GM12878 (cell line): Measurements from ENCODE around the gene RPS6KA5. TPM values are rescaled to one million over a fixed set of nuclear protein-coding genes. Genes with fewer than 3 reads are reported as not detected.
"Not testable (repeated sequence)": the region's sequence is repeated elsewhere in the genome, so short reads cannot be mapped to it uniquely, and the experiment has no call there.

Experiments used
- ATAC-seq: fragments of 200-7000 bp; cut with Tn5 transposase; 3 replicates; pipeline ENCODE4 v1.9.1; 2020; ENCODE audit warnings: mild to moderate bottlenecking, moderate library complexity
- BruUV-seq: library from RNA; stranded (reverse); fragments of 400-500 nt; replicated peaks from 2 replicates; lab custom pipeline; 2021; lab: Mats Ljungman, UMichigan
- CTCF ChIA-PET: fragments of 300-600 bp; sonication (Branson Sonifier 250); formaldehyde crosslinking; extraction: SDS; loops from one replicate; lab custom pipeline; 2021; ENCODE audit warnings: inconsistent platforms; lab: Yijun Ruan, JAX
- POLR2A ChIA-PET: fragments of 350-600 bp; formaldehyde crosslinking; extraction: SDS; loops from one replicate; lab custom pipeline; 2021; ENCODE audit warnings: inconsistent platforms; lab: Charles Lee
- RAD21 ChIA-PET: fragments of 300-600 bp; sonication (Branson Sonifier 250); formaldehyde crosslinking; loops from one replicate; lab custom pipeline; 2023; ENCODE audit warnings: antibody characterized with exemption; ENCODE audit not compliant: unreplicated experiment; lab: Charles Lee
- SMC1A ChIA-PET: fragments of 300-600 bp; sonication (Branson Sonifier 250); formaldehyde crosslinking; loops from one replicate; lab custom pipeline; 2023; ENCODE audit not compliant: unreplicated experiment, uncharacterized antibody; lab: Charles Lee
- DNase-seq: peaks from one replicate; pipeline ENCODE4 v3.0.0-alpha.2; 2011; ENCODE audit warnings: low read depth, low spot score
- FAIRE-seq: peaks from 3 replicates; lab custom pipeline; 2011; peaks lifted over from hg19 to GRCh38; lab: Jason Lieb, UNC
- H2AFZ ChIP-seq: 2 replicates; pipeline ENCODE4 v1.6.0; 2011; ENCODE audit warnings: low read depth, low read length, control low read depth; ENCODE audit not compliant: control insufficient read depth
- H3K27ac ChIP-seq: 2 replicates; pipeline ENCODE4 v1.5.1; 2011; ENCODE audit warnings: control low read depth; ENCODE audit not compliant: control insufficient read depth, insufficient read depth
- H3K27me3 ChIP-seq, 2 experiments: replicated peaks in 1 of 2; 2 replicates each; pipeline versions ENCODE4 v1.6.0 to v1.6.1; 2011; ENCODE audit warnings: low read length in 1 of 2; ENCODE audit not compliant: control insufficient read depth in 2 of 2, insufficient read depth in 2 of 2
- H3K36me3 ChIP-seq, 2 experiments: 2 replicates each; pipeline ENCODE4 v1.5.1; 2011; ENCODE audit warnings: low read length in 1 of 2; ENCODE audit not compliant: control insufficient read depth in 2 of 2, insufficient read depth in 2 of 2
- H3K4me1 ChIP-seq: 2 replicates; pipeline ENCODE4 v1.6.1; 2011; ENCODE audit warnings: mild to moderate bottlenecking, low read length, moderate library complexity, mixed read lengths; ENCODE audit not compliant: control insufficient read depth, insufficient read depth
- H3K4me2 ChIP-seq: 2 replicates; pipeline ENCODE4 v1.6.0; 2011; ENCODE audit warnings: control low read depth; ENCODE audit not compliant: control insufficient read depth, insufficient read depth
- H3K4me3 ChIP-seq: fragments of 200-600 bp; sonication (generic); 2 replicates; pipeline ENCODE4 v1.5.1; 2016
- H3K79me2 ChIP-seq: 2 replicates; pipeline ENCODE4 v1.6.0; 2011; ENCODE audit warnings: low read length; ENCODE audit not compliant: control insufficient read depth, insufficient read depth
- H3K9ac ChIP-seq: 2 replicates; pipeline ENCODE4 v1.8.0; 2011; ENCODE audit warnings: low read length, control low read depth, mixed read lengths; ENCODE audit not compliant: control insufficient read depth, insufficient read depth
- H3K9me3 ChIP-seq: replicated peaks from 3 replicates; pipeline ENCODE4 v1.5.1; 2011; ENCODE audit warnings: mild to moderate bottlenecking, low read length; ENCODE audit not compliant: control insufficient read depth, insufficient read depth
- H4K20me1 ChIP-seq: 2 replicates; pipeline ENCODE4 v1.6.0; 2011; ENCODE audit not compliant: control insufficient read depth, insufficient read depth
- NFYB ChIP-seq: IDR thresholded peaks from 2 replicates; pipeline ENCODE4 v1.6.1; 2011; ENCODE audit warnings: low read depth, mild to moderate bottlenecking, low read length, improper control_type of control experiment, moderate library complexity; ENCODE audit not compliant: insufficient read depth
- SUPT20H ChIP-seq: IDR thresholded peaks from 2 replicates; pipeline ENCODE4 v1.6.1; 2011; ENCODE audit warnings: low read depth, mild to moderate bottlenecking, low read length, moderate library complexity, borderline replicate concordance; ENCODE audit not compliant: control insufficient read depth
- WGBS: methylation state at CpG from one replicate; pipeline ENCODE4 v1.1.6; 2016; ENCODE audit warnings: low lambda C conversion rate; ENCODE audit not compliant: insufficient replicate concordance, insufficient coverage; ENCODE audit errors: missing lambda C conversion rate; 5-methylcytosine and 5-hydroxymethylcytosine counted together
- in situ Hi-C: fragments of 300-500 bp; cut with MboI; formaldehyde crosslinking; loops from 9 replicates; pipeline ENCODE4 v1.14.3; 2018; ENCODE audit warnings: mixed read lengths
- intact Hi-C: fragments of 100-400 bp; cut with micrococcal nuclease; formaldehyde crosslinking; loops from one replicate; pipeline ENCODE4 v1.14.2; 2022; ENCODE audit not compliant: unreplicated experiment
- polyA plus RNA-seq, 11 experiments: library from polyadenylated mRNA; depleted of rRNA in 4 of 11; unstranded in 6 of 11; stranded (reverse) in 5 of 11; fragments of >200 nt; fragmentation: Nextera tagmentation in 4 of 11; fragmentation: Illumina TruSeq in 1 of 11; extraction: Ambion mirVana in 4 of 11; extraction: Trizol in 1 of 11; gene quantifications; 1 replicate in 1 of 11; 2 replicates in 10 of 11; pipeline versions ENCODE4 v1.2.1 to v1.2.3, GENCODE V29; 2011 to 2016; ENCODE audit warnings: inconsistent platforms in 2 of 11, missing spikeins in 2 of 11, low read depth in 1 of 11
- total RNA-seq, 4 experiments: library from RNA; depleted of rRNA in 3 of 4; stranded (reverse); fragments of >200 nt in 3 of 4; fragmentation: Illumina TruSeq in 1 of 4; extraction: Trizol in 1 of 4; gene quantifications; 2 replicates each; pipeline versions ENCODE4 v1.2.1 to v1.2.3, GENCODE V29; 2013 to 2021
- TF ChIP-seq, protein P1 (sequence below): IDR thresholded peaks from 2 replicates; pipeline ENCODE4 v1.6.1; 2012; ENCODE audit warnings: improper control_type of control experiment, low read depth, low read length; ENCODE audit not compliant: insufficient replicate concordance

The RPS6KA5 gene
- total and polyA plus RNA-seq, 10 of the 15 experiments (the other 5 are each of a cell fraction or from before 2014, with no cell fraction given), result 1.4 to 7.0 (median 3.7) TPM

DNA sequence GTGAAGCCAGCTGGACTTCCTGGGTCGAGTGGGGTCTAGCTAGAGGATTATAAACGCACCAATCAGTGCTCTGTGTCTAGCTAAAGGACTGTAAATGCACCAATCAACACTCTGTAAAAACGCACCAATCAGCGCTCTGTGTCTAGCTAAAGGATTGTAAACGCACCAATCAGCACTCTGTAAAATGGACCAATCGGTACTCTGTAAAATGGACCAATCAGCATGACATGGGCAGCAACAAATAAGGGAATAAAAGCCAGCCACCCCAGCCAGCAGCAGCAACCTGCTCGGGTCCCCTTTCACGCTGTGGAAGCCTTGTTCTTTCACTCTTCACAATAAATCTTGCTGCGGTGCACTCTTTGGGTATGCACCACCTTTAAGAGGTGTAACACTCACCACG lies 26.1 kb downstream of the RPS6KA5 start:
- ChIA-PET SMC1A (interaction anchor here (0.6 to 1.8 kb wide), 4 partner anchors 11 to 91 kb away, joined by 3 to 7 read pairs (median 4); no protein-coding TSS in a partner anchor), CTCF (interaction anchor here (1.1 to 1.4 kb wide), 2 partner anchors 9 to 129 kb away, joined by 3 to 7 read pairs; no protein-coding TSS in a partner anchor), POLR2A (interaction anchor here (0.6 to 1.0 kb wide), 3 partner anchors 9 to 30 kb away, joined by 3 read pairs; no protein-coding TSS in a partner anchor)
- H3K9me3 ChIP-seq, FAIRE-seq, H3K27ac ChIP-seq, H3K36me3 ChIP-seq, ATAC-seq, RAD21 ChIA-PET, H3K27me3 ChIP-seq, BruUV-seq, H3K4me3 ChIP-seq, H4K20me1 ChIP-seq, H3K9ac ChIP-seq, DNase-seq, H3K4me2 ChIP-seq, H3K79me2 ChIP-seq, intact Hi-C loops, in situ Hi-C loops, H2AFZ ChIP-seq: not testable (repeated sequence)
- H3K4me1 ChIP-seq, result peaks cover 18% of the 10 kb centered on the region
- TF ChIP-seq NFYB, result peak; percentile 82
- WGBS, result 75% methylated on average over 10 of the region's 10 CpGs

DNA sequence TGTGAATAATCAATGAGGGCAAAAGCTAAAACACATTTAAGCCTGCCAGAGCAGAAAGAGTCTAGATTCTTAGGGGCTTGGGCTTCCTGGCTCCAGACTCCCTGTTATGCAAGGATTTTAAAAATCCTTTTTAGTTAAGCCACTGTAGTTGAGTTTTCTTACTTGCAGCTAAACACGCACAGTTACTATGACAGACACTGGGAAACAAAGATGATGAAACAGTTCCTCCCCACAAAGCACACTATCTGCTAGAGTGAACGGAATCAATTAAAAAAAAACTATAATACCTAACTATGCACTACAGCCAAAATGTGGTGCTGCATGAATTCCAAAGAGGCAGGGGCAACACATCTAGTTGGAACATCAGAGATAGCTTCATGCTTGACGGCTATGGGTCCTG lies 28.2 kb downstream of the RPS6KA5 start:
- Histone ChIP-seq H3K36me3 (no peaks in the 10 kb centered on the region), H3K4me2 (no peak overlapping the region), H3K9ac (no peak overlapping the region), H4K20me1 (no peaks in the 10 kb centered on the region), H3K27me3 (no peaks in the 10 kb centered on the region), H3K9me3 (no peaks in the 10 kb centered on the region), H3K4me3 (no peak overlapping the region), H3K4me1 (peaks cover 18% of the 10 kb centered on the region), H2AFZ (no peak overlapping the region), H3K27ac (no peak overlapping the region), H3K79me2 (no peaks in the 10 kb centered on the region)
- FAIRE-seq, result no peak
- 98% methylated on average over 3 of the region's 3 CpGs for WGBS
- ATAC-seq, result no peak
- ChIA-PET POLR2A (interaction anchor here (1.7 kb wide), 1 partner anchor 9 kb away, joined by 4 read pairs; no protein-coding TSS in a partner anchor), CTCF (no interaction called here), SMC1A (interaction anchor here (1.1 to 4.2 kb wide), 2 partner anchors 20 to 141 kb away, joined by 5 to 14 read pairs; no protein-coding TSS in a partner anchor), RAD21 (no interaction called here)
- intact Hi-C loops, result no loop called here
- no peak for TF ChIP-seq SUPT20H
- TF ChIP-seq, protein P1, sequence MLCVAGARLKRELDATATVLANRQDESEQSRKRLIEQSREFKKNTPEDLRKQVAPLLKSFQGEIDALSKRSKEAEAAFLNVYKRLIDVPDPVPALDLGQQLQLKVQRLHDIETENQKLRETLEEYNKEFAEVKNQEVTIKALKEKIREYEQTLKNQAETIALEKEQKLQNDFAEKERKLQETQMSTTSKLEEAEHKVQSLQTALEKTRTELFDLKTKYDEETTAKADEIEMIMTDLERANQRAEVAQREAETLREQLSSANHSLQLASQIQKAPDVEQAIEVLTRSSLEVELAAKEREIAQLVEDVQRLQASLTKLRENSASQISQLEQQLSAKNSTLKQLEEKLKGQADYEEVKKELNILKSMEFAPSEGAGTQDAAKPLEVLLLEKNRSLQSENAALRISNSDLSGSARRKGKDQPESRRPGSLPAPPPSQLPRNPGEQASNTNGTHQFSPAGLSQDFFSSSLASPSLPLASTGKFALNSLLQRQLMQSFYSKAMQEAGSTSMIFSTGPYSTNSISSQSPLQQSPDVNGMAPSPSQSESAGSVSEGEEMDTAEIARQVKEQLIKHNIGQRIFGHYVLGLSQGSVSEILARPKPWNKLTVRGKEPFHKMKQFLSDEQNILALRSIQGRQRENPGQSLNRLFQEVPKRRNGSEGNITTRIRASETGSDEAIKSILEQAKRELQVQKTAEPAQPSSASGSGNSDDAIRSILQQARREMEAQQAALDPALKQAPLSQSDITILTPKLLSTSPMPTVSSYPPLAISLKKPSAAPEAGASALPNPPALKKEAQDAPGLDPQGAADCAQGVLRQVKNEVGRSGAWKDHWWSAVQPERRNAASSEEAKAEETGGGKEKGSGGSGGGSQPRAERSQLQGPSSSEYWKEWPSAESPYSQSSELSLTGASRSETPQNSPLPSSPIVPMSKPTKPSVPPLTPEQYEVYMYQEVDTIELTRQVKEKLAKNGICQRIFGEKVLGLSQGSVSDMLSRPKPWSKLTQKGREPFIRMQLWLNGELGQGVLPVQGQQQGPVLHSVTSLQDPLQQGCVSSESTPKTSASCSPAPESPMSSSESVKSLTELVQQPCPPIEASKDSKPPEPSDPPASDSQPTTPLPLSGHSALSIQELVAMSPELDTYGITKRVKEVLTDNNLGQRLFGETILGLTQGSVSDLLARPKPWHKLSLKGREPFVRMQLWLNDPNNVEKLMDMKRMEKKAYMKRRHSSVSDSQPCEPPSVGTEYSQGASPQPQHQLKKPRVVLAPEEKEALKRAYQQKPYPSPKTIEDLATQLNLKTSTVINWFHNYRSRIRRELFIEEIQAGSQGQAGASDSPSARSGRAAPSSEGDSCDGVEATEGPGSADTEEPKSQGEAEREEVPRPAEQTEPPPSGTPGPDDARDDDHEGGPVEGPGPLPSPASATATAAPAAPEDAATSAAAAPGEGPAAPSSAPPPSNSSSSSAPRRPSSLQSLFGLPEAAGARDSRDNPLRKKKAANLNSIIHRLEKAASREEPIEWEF, result no peak
- no TSS peak for BruUV-seq
- in situ Hi-C loops, result no loop called here
- DNase-seq, result no peak
